ENCODE data around the gene TP53. TPM values are rescaled to one million over a fixed set of nuclear protein-coding genes. Genes with fewer than 3 reads are reported as not detected.

TP53 gene
- total and polyA plus RNA-seq, 5 donors, result 6.1 to 16.3 (median 13.8) TPM

GRCh38 chr17:7668482-7668881 lies 18.8 kb downstream of the TP53 start:
- Histone ChIP-seq H3K9me3 (ENCODE audit: control insufficient read depth, low read length) (peaks cover 3% of the 10 kb centered on the region), H3K27ac (ENCODE audit: low read length) (no peak overlapping the region), H3K4me3 (ENCODE audit: low read length) (no peak overlapping the region), H3K27me3 (ENCODE audit: control insufficient read depth, insufficient read depth) (no peaks in the 10 kb centered on the region), H3K4me1 (ENCODE audit: control insufficient read depth, insufficient read depth, low read length) (no peaks in the 10 kb centered on the region)
- ATAC-seq (no peak), DNase-seq (no peak)
- WGBS, result 93% methylated on average over 7 of the region's 7 CpGs
- intact Hi-C loops (cut with DNase I), result no loop called here

GRCh38 chr17:7667656-7668406 lies 19.5 kb downstream of the TP53 start:
- 71% methylated on average over 10 of the region's 10 CpGs for WGBS
- no peaks in the 10 kb centered on the region for H3K9me3 ChIP-seq (ENCODE audit: control insufficient read depth, low read length)

GRCh38 chr17:7656958-7657609 lies 30.2 kb downstream of the TP53 start:
- Histone ChIP-seq H3K27me3 (ENCODE audit: control insufficient read depth, insufficient read depth) (no peaks in the 10 kb centered on the region), H3K4me1 (ENCODE audit: control insufficient read depth, insufficient read depth, low read length) (peaks cover 1% of the 10 kb centered on the region), H3K9me3 (ENCODE audit: control insufficient read depth, low read length) (no peaks in the 10 kb centered on the region), H3K4me3 (ENCODE audit: low read length) (no peak overlapping the region), H3K27ac (ENCODE audit: low read length) (no peak overlapping the region)
- 23% methylated on average over 10 of the region's 10 CpGs for WGBS
- ATAC-seq, result peak; percentile 47 to 57
- DNase-seq, result peak; percentile 59 to 87 (median 78)
- intact Hi-C loops (cut with DNase I), result no loop called here

More at GRCh38 chr17:7667656-7668406, 19.5 kb downstream of the TP53 start:
- H3K4me1 ChIP-seq (ENCODE audit: control insufficient read depth, insufficient read depth, low read length), result no peaks in the 10 kb centered on the region
- ATAC-seq (peak; percentile 22 to 28), DNase-seq (no peak)
- no peak overlapping the region for H3K27ac ChIP-seq (ENCODE audit: low read length)
- H3K27me3 ChIP-seq (ENCODE audit: control insufficient read depth, insufficient read depth), result no peaks in the 10 kb centered on the region
- intact Hi-C loops (cut with DNase I), result no loop called here
- H3K4me3 ChIP-seq (ENCODE audit: low read length), result no peak overlapping the region

- ATAC-seq (no peak), DNase-seq (no peak)
- Histone ChIP-seq H3K4me3 (ENCODE audit: low read length) (no peak overlapping the region), H3K4me1 (ENCODE audit: control insufficient read depth, insufficient read depth, low read length) (peaks cover 2% of the 10 kb centered on the region), H3K27me3 (ENCODE audit: control insufficient read depth, insufficient read depth) (no peaks in the 10 kb centered on the region), H3K9me3 (ENCODE audit: control insufficient read depth, low read length) (no peaks in the 10 kb centered on the region), H3K27ac (ENCODE audit: low read length) (no peak overlapping the region)
- 90% methylated on average over 17 of the region's 17 CpGs for WGBS
- intact Hi-C loops (cut with DNase I), result no loop called here
Measured at GRCh38 chr17:7655541-7655840, 31.8 kb downstream of the TP53 start.

- Histone ChIP-seq H3K9me3 (ENCODE audit: control insufficient read depth, low read length) (no peaks in the 10 kb centered on the region), H3K4me1 (ENCODE audit: control insufficient read depth, insufficient read depth, low read length) (peaks cover 2% of the 10 kb centered on the region), H3K27ac (ENCODE audit: low read length) (no peak overlapping the region), H3K4me3 (ENCODE audit: low read length) (no peak overlapping the region), H3K27me3 (ENCODE audit: control insufficient read depth, insufficient read depth) (no peaks in the 10 kb centered on the region)
- DNase-seq, result no peak
- ATAC-seq, result no peak
- intact Hi-C loops (cut with DNase I), result no loop called here
- WGBS, result 65% methylated on average over 16 of the region's 16 CpGs
Measured at GRCh38 chr17:7654832-7655540, 32.3 kb downstream of the TP53 start.

- H3K27ac ChIP-seq (ENCODE audit: low read length), result no peak overlapping the region
- H3K9me3 ChIP-seq (ENCODE audit: control insufficient read depth, low read length), result no peaks in the 10 kb centered on the region
- peaks cover 2% of the 10 kb centered on the region for H3K4me1 ChIP-seq (ENCODE audit: control insufficient read depth, insufficient read depth, low read length)
- WGBS, result 54% methylated on average over 12 of the region's 12 CpGs
- no peak overlapping the region for H3K4me3 ChIP-seq (ENCODE audit: low read length)
- intact Hi-C loops (cut with DNase I), result no loop called here
- ATAC-seq (no peak), DNase-seq (no peak)
- no peaks in the 10 kb centered on the region for H3K27me3 ChIP-seq (ENCODE audit: control insufficient read depth, insufficient read depth)
Measured at GRCh38 chr17:7652388-7653356, 34.6 kb downstream of the TP53 start.

- intact Hi-C loops (cut with DNase I), result no loop called here
- DNase-seq (peak in 2 of 3 donors; percentile 62 to 78), ATAC-seq (peak; percentile 18 to 41)
- no peaks in the 10 kb centered on the region for H3K27me3 ChIP-seq (ENCODE audit: control insufficient read depth, insufficient read depth)
- H3K27ac ChIP-seq (ENCODE audit: low read length), result no peak overlapping the region
- H3K4me1 ChIP-seq (ENCODE audit: control insufficient read depth, insufficient read depth, low read length), result peaks cover 2% of the 10 kb centered on the region
- 3% methylated on average over 54 of the region's 54 CpGs for WGBS
- peak overlapping the region; percentile 62 for H3K4me3 ChIP-seq (ENCODE audit: low read length)
- no peaks in the 10 kb centered on the region for H3K9me3 ChIP-seq (ENCODE audit: control insufficient read depth, low read length)
Measured at GRCh38 chr17:7651665-7652387, 35.5 kb downstream of the TP53 start.

- DNase-seq (no peak), ATAC-seq (no peak)
- Histone ChIP-seq H3K27me3 (ENCODE audit: control insufficient read depth, insufficient read depth) (no peaks in the 10 kb centered on the region), H3K9me3 (ENCODE audit: control insufficient read depth, low read length) (no peaks in the 10 kb centered on the region), H3K27ac (ENCODE audit: low read length) (no peak overlapping the region), H3K4me1 (ENCODE audit: control insufficient read depth, insufficient read depth, low read length) (peaks cover 2% of the 10 kb centered on the region), H3K4me3 (ENCODE audit: low read length) (peak overlapping the region; percentile 62)
- under 1% methylated on average over 45 of the region's 45 CpGs for WGBS
- intact Hi-C loops (cut with DNase I), result no loop called here
Measured at GRCh38 chr17:7651097-7651664, 36.1 kb downstream of the TP53 start.

GRCh38 chr17:7650509-7651096 lies 36.7 kb downstream of the TP53 start, which contains the start of gene ATP1B2:
Gene ATP1B2 (plus strand): TSS chr17:7650926. CDS start chr17:7651519, 593 bp downstream.
- no peak within 1 kb of the TSS for H3K27ac ChIP-seq (ENCODE audit: low read length)
- under 1% methylated on average over 34 of the region's 34 CpGs for WGBS
- no peaks in the 10 kb centered on the region for H3K9me3 ChIP-seq (ENCODE audit: control insufficient read depth, low read length)
- peaks cover 2% of the 10 kb centered on the region for H3K4me1 ChIP-seq (ENCODE audit: control insufficient read depth, insufficient read depth, low read length)
- ATAC-seq (peak; percentile 84 to 87), DNase-seq (peak; percentile 74 to 90 (median 89))
- no peaks in the 10 kb centered on the region for H3K27me3 ChIP-seq (ENCODE audit: control insufficient read depth, insufficient read depth)
- intact Hi-C loops (cut with DNase I), result no loop called here
- H3K4me3 ChIP-seq (ENCODE audit: low read length), result peak within 1 kb of the TSS; percentile 62

Data from right cardiac atrium (tissue), 5 donors.